Nephron (organoid): ENCODE data around the gene XRCC5.
A peak's percentile ranks its signal among the peaks of the same experiment; 100 is the strongest.

Experiments used
- H3K27ac Mint-ChIP-seq, 3 experiments: 2 replicates each; pipeline ENCODE4 v1.8.0; 2020; ENCODE audit warnings: mixed read lengths in 3 of 3, mild to moderate bottlenecking in 2 of 3, moderate library complexity in 1 of 3
- H3K27me3 Mint-ChIP-seq: 2 replicates; pipeline ENCODE4 v1.8.0; 2021; ENCODE audit warnings: low read depth, mild to moderate bottlenecking, moderate library complexity, mixed read lengths
- H3K36me3 Mint-ChIP-seq: 2 replicates; pipeline ENCODE4 v1.8.0; 2020; ENCODE audit warnings: low read depth, mixed read lengths
- H3K4me1 Mint-ChIP-seq: 2 replicates; pipeline ENCODE4 v1.8.0; 2020; ENCODE audit warnings: mixed read lengths
- H3K4me3 Mint-ChIP-seq, 3 experiments: 2 replicates each; pipeline ENCODE4 v1.8.0; 2020; ENCODE audit warnings: mild to moderate bottlenecking in 3 of 3, mixed read lengths in 3 of 3, moderate library complexity in 2 of 3
- H3K9me3 Mint-ChIP-seq: 2 replicates; pipeline ENCODE4 v1.8.0; 2020; ENCODE audit warnings: mixed read lengths
- TF ChIP-seq, protein P1 (sequence below), 3 experiments: fragments of 200-600 bp; sonication (generic); IDR thresholded peaks; one replicate each; pipeline ENCODE4 v1.5.0; 2021; ENCODE audit warnings: antibody characterized with exemption in 3 of 3; ENCODE audit not compliant: unreplicated experiment in 3 of 3

The XRCC5 gene

DNA sequence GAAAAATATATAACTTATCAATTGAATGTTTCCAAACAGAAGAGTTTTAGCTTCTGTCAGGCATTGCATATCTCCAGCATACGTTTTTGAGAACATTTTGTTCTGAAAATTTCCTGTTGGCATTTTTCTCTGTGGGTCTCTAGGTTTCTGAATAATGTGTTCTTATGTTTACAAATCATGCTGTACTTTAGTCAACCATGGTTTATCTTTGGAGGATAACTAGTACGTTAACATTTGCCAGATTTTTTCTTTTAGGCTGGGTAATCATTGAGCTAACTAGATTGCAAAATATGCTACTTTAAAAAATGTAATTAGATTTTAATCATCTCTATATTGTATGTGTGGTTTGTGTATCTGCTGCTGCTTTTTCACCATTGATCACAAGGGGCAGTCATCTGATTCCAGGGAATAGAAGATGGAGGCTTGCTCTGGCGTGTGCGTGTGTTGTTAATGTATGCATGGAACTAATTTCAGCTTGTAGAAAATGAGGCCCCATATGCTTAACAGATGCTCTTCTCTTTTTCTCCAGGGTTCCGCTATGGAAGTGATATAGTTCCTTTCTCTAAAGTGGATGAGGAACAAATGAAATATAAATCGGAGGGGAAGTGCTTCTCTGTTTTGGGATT is 21.3 kb downstream of the XRCC5 start:
- H3K4me3 Mint-ChIP-seq: no peak overlapping the region
- H3K4me1 Mint-ChIP-seq: no peaks in the 10 kb centered on the region
- no peaks in the 10 kb centered on the region for H3K9me3 Mint-ChIP-seq
- peak overlapping the region in 1 of 3 experiments; percentile 40 for H3K27ac Mint-ChIP-seq
- H3K27me3 Mint-ChIP-seq: no peaks in the 10 kb centered on the region
- TF ChIP-seq, protein P1, sequence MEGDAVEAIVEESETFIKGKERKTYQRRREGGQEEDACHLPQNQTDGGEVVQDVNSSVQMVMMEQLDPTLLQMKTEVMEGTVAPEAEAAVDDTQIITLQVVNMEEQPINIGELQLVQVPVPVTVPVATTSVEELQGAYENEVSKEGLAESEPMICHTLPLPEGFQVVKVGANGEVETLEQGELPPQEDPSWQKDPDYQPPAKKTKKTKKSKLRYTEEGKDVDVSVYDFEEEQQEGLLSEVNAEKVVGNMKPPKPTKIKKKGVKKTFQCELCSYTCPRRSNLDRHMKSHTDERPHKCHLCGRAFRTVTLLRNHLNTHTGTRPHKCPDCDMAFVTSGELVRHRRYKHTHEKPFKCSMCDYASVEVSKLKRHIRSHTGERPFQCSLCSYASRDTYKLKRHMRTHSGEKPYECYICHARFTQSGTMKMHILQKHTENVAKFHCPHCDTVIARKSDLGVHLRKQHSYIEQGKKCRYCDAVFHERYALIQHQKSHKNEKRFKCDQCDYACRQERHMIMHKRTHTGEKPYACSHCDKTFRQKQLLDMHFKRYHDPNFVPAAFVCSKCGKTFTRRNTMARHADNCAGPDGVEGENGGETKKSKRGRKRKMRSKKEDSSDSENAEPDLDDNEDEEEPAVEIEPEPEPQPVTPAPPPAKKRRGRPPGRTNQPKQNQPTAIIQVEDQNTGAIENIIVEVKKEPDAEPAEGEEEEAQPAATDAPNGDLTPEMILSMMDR (IDR thresholded peaks at IDR 0.05; ENCODE audit: unreplicated experiment in 3 of 3): no peak
- peaks cover 84% of the 10 kb centered on the region for H3K36me3 Mint-ChIP-seq

DNA sequence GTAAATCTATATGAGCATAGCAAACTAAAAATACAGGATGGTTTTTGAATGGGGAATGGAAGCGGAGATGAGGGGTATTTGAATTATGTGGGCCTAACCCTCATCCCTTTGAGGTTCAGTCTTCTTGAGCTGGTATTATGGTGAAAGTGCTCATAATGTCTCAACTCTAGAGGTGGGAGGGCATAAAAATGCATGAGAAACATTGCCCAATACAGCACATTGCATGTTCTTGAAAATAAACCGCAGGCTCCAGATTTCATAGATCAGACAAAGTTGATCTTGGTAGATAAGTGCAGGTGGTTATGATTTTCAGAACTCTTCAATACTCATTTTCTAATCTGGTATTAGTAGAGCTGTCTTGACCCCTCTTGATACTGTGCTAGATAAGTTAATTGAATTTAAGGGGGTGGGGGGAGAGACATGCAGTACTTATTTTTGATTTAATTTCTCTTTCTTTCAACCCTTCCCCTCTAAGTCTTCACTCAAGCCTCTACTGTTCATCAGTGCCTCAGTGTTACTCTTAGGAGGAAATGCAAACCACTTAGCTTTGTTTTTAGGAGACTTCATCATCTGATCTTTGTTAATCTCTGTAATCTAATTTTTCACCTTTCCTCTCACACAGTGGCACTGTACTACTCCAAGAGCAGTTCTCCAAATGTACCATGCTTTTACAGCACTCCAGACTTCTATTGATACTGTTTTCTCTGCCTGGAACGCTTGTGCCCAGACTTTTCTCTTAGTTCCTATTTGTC is 22.2 kb downstream of the XRCC5 start:
- H3K27ac Mint-ChIP-seq: no peak overlapping the region
- no peaks in the 10 kb centered on the region for H3K9me3 Mint-ChIP-seq
- no peak overlapping the region for H3K4me3 Mint-ChIP-seq
- no peaks in the 10 kb centered on the region for H3K4me1 Mint-ChIP-seq
- TF ChIP-seq, protein P1 (IDR thresholded peaks at IDR 0.05; ENCODE audit: unreplicated experiment in 3 of 3): no peak
- peaks cover 85% of the 10 kb centered on the region for H3K36me3 Mint-ChIP-seq
- H3K27me3 Mint-ChIP-seq: no peaks in the 10 kb centered on the region

DNA sequence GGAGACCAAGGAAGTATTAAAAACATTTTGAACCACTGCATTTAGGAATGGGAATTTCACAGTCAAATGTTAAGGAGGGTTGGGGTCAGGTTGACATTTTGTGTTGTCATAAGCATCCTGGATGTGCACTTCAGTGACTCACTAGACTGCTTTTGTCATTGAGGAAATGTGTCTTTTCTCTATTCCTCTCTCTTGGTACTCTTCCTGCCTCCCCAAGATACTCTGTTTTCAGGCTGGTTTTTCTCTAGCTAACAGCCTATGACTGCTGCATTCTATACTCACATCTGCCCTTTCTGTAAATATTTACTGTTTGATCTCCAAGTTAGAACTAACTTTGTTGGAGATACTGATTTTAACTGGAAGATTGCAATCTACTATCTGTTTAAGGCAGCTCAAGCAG is 23.4 kb downstream of the XRCC5 start:
- H3K36me3 Mint-ChIP-seq: peaks cover 87% of the 10 kb centered on the region
- no peaks in the 10 kb centered on the region for H3K4me1 Mint-ChIP-seq
- H3K27ac Mint-ChIP-seq: no peak overlapping the region
- no peaks in the 10 kb centered on the region for H3K27me3 Mint-ChIP-seq
- no peak overlapping the region for H3K4me3 Mint-ChIP-seq
- H3K9me3 Mint-ChIP-seq: no peaks in the 10 kb centered on the region
- TF ChIP-seq, protein P1 (IDR thresholded peaks at IDR 0.05; ENCODE audit: unreplicated experiment in 3 of 3): no peak

DNA sequence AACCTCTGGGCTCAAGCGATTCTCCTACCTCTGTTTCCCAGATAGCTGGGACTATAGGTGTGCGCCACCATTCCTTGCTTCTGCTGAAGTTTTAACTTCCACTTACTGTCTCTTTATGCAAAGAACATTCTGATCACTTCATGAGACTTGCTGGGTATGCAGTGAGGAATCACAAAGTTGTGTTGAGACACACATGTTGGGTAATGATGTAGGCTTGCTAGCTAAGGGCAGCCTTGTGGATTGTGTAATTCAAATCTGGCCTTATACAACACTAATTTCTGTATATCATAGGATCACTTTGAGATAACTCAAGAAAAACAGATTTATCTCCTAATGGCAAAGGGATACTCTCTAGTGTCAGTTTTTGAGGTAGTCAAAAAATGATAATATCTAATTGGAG is 24.2 kb downstream of the XRCC5 start:
- H3K4me3 Mint-ChIP-seq: no peak overlapping the region
- peaks cover 87% of the 10 kb centered on the region for H3K36me3 Mint-ChIP-seq
- no peaks in the 10 kb centered on the region for H3K27me3 Mint-ChIP-seq
- no peaks in the 10 kb centered on the region for H3K9me3 Mint-ChIP-seq
- TF ChIP-seq, protein P1 (IDR thresholded peaks at IDR 0.05; ENCODE audit: unreplicated experiment in 3 of 3): no peak
- H3K27ac Mint-ChIP-seq: peak overlapping the region in 2 of 3 experiments; percentile 1 to 33
- H3K4me1 Mint-ChIP-seq: no peaks in the 10 kb centered on the region

DNA sequence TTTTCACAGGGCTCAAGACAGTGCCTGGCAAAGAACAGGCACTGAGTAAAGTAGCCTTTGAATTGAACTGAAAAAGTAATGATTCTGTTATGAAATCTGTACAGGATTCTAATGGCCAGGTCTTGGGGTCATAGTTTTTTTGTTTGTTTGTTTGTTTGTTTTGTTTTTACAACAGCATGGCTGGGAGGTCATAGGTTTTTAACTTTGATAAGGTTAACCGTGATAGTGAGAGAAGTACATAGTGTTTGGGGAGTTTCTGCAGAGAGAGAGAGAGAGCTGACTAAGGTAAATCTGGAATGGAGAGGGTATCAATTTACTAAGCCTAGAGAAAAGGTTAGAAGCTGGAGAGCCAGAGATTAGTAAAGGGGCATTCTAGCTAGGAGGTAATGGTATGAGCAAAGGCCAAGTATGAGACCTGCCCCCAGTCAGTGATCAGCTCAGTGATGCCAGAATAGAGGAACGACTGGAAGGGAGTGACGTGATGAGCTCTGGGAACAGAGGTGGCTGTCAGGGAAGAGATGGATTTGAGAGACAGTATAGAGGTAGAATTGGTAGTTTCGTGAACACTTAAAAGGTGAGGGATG is 25.9 kb downstream of the XRCC5 start:
- Mint-ChIP-seq H3K9me3 (no peaks in the 10 kb centered on the region), H3K27me3 (no peaks in the 10 kb centered on the region), H3K36me3 (peaks cover 94% of the 10 kb centered on the region), H3K4me1 (no peaks in the 10 kb centered on the region), H3K4me3 (peak overlapping the region in 1 of 3 experiments; percentile 12), H3K27ac (peak overlapping the region; percentile 2 to 76 (median 76))
- TF ChIP-seq, protein P1 (IDR thresholded peaks at IDR 0.05; ENCODE audit: unreplicated experiment in 3 of 3): no peak
